Astrocyte of the spinal cord (primary cell): Measurements from ENCODE around the gene CNDP2.

Experiments used
- DNase-seq: peaks from one replicate; pipeline ENCODE4 v3.0.0; 2011; ENCODE audit warnings: low read depth, low spot score
- H3K4me3 ChIP-seq: 2 replicates; pipeline ENCODE4 v1.5.1; 2011; ENCODE audit warnings: low read depth, mild to moderate bottlenecking, low read length, moderate library complexity
- CTCF ChIP-seq: IDR thresholded peaks from 2 replicates; pipeline ENCODE4 v1.5.1; 2012; ENCODE audit warnings: low read depth, mild to moderate bottlenecking, low read length, inconsistent platforms
- in situ Hi-C: cut with HindIII; loops from 2 replicates; pipeline ENCODE4 v1.10.0; 2017; ENCODE audit warnings: low sequenced_read_pairs

Gene CNDP2

DNA sequence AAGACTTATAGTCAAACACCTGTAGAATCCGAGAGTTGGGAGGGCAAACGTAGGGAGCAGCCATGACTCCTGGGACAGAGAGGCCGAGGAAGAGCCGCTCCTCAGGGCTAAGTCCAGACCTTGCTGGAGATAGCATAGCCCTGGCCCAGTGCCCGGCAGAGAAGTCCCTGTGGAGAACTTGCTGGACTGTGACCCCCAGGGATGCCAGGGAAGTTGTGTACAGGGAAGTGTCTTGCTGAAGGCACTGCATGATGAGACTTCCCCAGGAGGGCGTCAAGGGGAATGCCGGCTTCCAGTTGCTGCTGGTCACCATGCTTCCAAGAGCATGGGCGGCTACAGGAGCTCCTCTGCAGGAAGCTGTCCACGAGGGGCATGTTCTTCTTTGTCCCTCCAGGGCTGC is 29.6 kb downstream of the CNDP2 start:
- DNase-seq, result no peak
- no peak for TF ChIP-seq CTCF
- in situ Hi-C loops, result no loop called here
- H3K4me3 ChIP-seq, result no peak overlapping the region

DNA sequence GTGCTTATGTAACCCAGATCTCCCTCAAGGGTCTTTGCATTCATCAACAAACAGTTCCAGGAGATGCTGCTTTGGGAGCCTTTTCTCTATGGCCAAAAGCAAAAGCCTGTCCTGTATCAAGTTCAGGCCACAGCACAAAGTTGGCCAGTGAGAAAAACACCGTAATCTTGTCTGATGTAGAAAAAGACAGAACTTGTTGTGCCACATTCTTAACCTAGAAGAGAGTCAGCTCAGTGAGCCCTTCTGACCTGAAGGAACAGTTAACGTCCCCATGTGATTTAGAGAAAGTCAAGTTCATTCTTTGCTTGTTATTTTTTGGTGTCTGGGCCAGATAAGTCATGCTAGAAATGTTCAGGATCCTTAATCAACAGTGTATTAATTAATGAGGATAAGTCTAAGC is 30.3 kb downstream of the CNDP2 start:
- no peak overlapping the region for H3K4me3 ChIP-seq
- TF ChIP-seq CTCF, result no peak
- in situ Hi-C loops, result no loop called here
- DNase-seq, result no peak

DNA sequence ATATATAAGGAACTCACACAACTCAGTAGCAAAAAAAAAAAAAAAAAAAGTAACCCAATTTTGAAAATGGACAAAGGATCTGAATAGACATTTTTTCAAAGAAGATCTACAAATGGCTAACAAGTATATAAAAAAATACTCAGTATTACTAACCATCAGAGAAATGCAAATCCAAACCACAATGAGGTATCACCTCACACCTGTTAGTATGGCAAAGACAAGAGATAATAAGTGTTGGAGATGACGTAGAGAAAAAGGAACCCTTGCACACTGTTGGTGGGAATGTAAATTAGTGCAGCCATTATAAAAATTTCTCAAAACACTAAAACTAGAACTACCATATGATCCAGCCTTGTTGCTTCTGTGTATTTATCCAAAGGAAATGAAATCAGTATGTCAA is 32.3 kb downstream of the CNDP2 start:
- TF ChIP-seq CTCF, result no peak
- no peak overlapping the region for H3K4me3 ChIP-seq
- in situ Hi-C loops, result no loop called here
- no peak for DNase-seq

DNA sequence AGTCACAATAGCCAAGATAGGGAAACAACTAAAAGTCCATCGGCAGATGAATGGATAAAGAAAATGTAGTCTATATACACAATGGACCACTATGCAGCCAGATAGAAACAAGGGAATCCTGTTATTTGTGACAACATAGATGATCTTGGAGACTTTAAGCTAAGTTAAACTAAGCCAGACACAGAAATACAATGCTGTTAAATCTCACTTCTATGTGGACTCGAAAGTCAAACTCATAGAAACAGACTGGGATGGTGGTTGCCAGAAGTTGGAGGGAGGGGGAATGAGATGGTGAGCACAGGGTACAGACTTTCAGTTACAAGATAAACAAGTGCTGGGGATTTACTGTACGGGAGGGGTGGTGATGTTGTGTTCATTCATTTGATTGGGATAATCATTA is 32.8 kb downstream of the CNDP2 start:
- no peak for DNase-seq
- no peak overlapping the region for H3K4me3 ChIP-seq
- in situ Hi-C loops, result no loop called here
- TF ChIP-seq CTCF, result no peak

- TF ChIP-seq CTCF, result no peak
- no peak for DNase-seq
- in situ Hi-C loops, result no loop called here
- no peak overlapping the region for H3K4me3 ChIP-seq
These were observed 33.2 kb downstream of the CNDP2 start for GRCh38 chr18:74529378-74529777.

GRCh38 chr18:74529811-74530583 is 33.8 kb downstream of the CNDP2 start:
- no peak for TF ChIP-seq CTCF
- in situ Hi-C loops, result no loop called here
- no peak overlapping the region for H3K4me3 ChIP-seq
- no peak for DNase-seq

- in situ Hi-C loops, result no loop called here
- H3K4me3 ChIP-seq, result no peak overlapping the region
- TF ChIP-seq CTCF, result no peak
- DNase-seq, result no peak
These were observed 34.4 kb downstream of the CNDP2 start for GRCh38 chr18:74530584-74530862.
